Hematopoietic multipotent progenitor cell (in vitro differentiated cells): Measurements from ENCODE around the gene AFF4. TPM values are rescaled to one million over a fixed set of nuclear protein-coding genes. Genes with fewer than 3 reads are reported as not detected.

Source experiments
- DNase-seq, 3 donors: peaks; one replicate each; pipeline ENCODE4 v3.0.0-alpha.2; 2011 to 2015; ENCODE audit warnings: low read depth in 2 of 3, low spot score in 2 of 3
- total RNA-seq: library from RNA; depleted of rRNA; stranded (reverse); fragments of >200 nt; gene quantifications from one replicate; pipeline ENCODE4 v1.2.3, GENCODE V29; 2012

The AFF4 gene
- total RNA-seq, 1 donor, result 28.8 TPM

DNA sequence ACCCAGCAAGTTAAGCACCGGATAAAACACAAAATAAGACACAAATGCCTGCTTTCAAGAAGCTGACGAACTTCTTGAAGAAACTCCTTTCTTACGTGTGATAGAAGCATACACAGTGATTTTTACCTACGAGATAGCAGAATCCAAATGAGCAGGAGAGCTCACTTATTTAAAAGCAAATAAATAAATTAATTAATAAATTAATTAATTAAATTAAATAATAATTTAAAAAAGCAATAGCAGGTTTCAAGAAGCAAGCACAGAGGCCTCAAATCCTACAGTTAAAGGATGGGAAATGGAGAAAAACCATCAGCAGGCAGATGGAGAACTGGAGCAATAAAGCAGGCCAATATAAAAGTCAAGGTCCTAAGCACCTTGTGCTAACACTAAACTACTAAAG lies 72.6 kb downstream of the AFF4 start:
- DNase-seq, result no peak

DNA sequence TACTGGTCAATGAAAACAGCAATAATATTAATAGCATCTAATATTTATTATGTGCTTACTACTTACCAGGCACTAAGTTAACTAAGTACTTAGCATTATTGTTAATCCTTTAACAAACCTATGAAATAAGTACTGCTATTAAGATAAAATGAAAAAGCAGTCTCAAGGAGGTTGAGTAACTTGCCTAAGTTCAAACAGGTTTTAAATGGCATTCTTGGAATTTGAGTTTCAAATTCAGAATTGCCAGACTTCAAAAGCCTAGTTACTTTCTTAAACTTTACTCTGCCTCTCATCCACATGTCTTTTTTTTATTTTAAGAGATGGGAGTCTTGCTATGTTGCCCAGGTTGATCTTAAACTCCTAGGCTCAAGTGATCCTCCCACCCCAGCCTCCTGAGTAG lies 73.9 kb downstream of the AFF4 start:
- DNase-seq, result no peak

DNA sequence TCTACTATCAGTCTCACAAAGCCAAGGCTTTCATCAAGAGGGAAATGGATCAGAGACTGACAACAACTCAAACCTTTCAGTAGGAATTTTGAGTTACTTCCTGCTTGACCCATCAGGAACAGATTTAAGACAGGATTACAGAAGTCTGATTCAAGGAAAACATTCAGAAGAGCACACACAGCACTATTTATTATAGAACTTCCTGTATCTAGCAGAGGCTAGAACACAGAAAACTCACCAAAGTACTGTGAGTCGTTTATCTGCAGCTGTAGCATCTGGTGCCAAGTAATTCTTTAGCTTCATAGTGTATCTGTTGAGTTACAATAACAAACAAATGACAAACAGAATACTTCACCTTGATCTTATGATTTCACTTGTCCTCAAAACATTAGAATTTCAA lies 76.2 kb downstream of the AFF4 start:
- DNase-seq, result no peak

DNA sequence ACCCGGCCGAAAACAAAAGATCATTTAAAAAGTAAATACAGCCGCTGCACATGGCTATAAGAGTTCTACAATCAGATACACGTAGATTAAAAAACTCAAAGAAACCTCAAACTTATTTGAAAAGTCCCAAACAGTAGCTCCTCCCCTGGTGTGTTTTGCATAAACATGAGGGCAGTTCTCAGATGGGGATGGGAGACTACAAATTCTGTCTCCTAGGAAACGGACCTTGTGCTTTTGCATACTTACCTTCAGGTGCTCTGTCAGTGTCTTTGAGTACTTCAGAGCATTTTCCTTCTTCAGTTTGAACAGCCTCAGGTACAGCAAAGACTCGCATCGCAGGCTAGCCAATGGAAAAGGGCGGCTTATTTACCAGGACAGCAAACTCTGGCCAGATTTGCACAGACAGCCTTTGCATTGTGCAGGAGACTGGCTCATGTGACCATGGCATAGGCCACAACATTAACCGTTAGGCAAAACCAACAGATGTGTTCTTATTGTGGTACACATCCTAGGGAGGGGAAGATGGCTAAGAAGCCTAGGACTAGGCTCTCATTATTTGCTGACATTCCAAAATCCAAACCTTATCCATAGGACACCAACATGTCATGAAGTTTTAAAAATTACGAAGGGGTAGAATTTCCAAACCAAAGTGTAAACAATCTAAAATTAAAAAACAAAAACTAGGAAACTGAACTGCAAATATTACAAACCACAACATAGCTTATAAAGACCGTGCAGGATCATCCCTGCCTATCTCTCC lies 77.2 kb downstream of the AFF4 start:
- DNase-seq, result no peak

GRCh38 chr5:132884548-132884947 lies 78.9 kb downstream of the AFF4 start:
- DNase-seq, result no peak

- DNase-seq, result peak in 2 of 3 donors; percentile 67 to 72
Observed at GRCh38 chr5:132883261-132883834, 80.1 kb downstream of the AFF4 start.

- no peak for DNase-seq
Observed at GRCh38 chr5:132877938-132878337, 85.5 kb downstream of the AFF4 start.

GRCh38 chr5:132877466-132877865 lies 86.0 kb downstream of the AFF4 start:
- no peak for DNase-seq

DNA sequence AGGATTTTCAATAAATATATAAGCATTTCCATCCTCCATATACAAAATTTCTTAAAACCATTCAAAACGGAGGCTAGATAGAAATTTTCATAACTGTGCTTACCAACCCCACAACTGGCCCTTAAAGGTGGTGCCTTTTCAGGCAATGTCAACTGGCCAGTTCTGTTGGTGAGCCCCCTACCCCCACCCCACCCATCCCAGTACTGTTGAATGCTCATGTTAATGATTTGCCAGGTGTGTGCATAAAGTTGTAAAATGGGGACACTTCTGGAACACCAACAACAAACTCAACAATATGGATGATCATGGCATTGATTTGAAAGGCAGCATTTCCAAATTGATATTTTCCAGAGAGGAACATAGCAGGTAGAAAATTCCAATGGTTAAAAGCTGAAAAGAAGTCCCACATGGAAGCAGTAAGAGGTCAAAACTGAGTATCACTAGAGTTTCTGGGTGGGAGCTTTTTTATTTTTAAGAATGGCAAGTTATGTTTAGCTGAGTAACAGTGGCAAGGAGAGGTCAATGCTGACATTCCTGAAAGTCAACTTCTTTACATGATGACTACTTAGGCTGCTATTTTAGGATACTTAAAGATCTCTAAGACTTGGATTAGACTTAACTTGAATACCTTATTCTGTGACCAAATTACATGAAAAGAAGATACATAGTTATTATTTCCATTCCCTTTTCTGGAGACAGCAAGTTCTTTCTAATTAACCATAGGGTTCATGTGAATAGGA lies 87.2 kb downstream of the AFF4 start:
- no peak for DNase-seq

GRCh38 chr5:132873930-132874271 lies 89.5 kb downstream of the AFF4 start:
- no peak for DNase-seq

DNA sequence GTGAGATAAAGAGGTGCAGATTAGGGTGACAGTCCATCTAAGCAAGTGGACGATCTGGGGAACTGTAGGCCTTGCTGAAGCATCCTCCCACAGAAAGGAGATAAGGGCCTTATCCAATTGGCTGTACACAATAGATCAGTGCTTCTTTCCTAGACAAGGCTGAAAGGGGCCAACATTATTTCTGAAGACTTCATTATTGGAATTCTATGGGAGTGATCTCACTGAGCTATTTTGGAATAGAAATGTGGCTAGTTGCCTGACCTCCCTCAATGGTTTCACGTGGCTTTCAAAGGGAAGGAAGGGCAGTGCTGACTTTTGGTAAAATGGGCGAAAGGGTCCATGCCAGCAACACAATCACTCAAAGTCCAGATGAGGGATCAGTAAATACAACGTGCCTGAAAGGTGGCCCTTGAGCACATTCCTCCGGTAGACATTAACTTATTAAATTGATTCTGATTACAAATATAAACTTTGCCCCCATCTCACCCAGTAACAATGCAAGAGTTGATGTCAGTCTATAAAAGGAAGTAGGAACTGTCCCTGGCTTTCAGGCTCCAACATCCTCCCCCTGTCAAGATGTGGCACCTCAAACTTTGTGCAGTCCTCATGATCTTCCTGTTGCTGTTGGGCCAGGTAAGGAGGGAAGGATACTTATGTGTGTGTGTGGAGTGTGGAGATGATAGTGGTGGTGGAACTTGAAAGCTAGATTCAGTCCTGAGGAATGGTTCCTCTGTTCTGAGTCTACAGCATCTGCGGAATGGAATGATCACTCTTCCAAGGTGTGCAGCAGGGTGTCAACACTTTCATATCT lies 90.1 kb downstream of the AFF4 start, which contains the start of gene LEAP2:
TSS of gene LEAP2 (plus strand) at position 550 of the 811 bp plus-strand sequence. CDS start at position 577, 27 bp downstream.
- DNase-seq, result no peak

- DNase-seq, result no peak
Observed at GRCh38 chr5:132872788-132873118, 90.7 kb downstream of the AFF4 start.

GRCh38 chr5:132871459-132872284 lies 91.8 kb downstream of the AFF4 start:
- no peak for DNase-seq

DNA sequence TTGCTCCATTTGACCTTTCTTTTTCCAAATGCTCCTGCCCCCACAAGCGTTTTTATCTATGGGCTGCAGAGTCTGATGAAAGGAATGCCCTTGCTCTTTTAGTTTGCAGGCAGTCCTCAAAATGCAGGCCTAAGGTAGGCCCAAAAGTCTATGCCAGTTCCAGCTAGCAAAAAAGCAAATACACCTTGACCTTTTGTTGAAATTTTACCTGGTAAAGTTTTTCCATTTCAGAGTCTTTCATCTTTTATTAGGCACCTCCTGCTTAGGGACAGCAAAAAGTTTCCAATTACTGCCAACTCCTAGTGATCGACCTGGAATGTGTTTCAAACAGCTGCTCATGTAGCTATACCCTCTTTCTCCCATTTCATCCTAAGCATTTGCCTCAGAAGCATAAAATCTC lies 92.6 kb downstream of the AFF4 start:
- no peak for DNase-seq

DNA sequence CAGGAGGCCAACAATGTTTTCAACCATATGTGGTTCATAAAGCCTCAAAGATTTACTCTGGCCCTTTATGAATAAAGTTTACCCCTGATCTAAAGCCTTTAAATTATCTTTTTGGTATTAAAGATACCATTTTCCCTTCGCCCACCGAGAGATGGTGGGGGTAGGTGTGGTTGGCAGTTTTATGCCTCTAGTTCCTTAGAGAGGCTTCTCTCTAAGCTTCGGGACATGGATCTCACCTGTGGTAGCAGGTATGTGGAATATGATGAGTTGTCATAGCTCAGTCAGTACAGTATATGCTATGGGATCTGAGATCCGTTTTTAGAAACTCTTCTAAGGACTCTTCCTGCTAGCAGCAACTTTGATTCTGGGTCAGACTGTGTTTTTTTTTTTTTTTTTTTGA lies 94.7 kb downstream of the AFF4 start:
- no peak for DNase-seq

GRCh38 chr5:132867046-132867451 lies 96.4 kb downstream of the AFF4 start:
- DNase-seq, result no peak

- DNase-seq, result peak; percentile 83 to 100 (median 99)
Observed at GRCh38 chr5:132866342-132867045, 96.9 kb downstream of the AFF4 start, which contains the start of the genes GDF9 and UQCRQ. TSS of gene GDF9 (minus strand) at chr5:132866469. CDS start at chr5:132864533, 1,936 bp downstream. TSS of gene UQCRQ (plus strand) at chr5:132866642. CDS start at chr5:132866882, 240 bp downstream.

- no peak for DNase-seq
Observed at GRCh38 chr5:132865668-132866341, 97.6 kb downstream of the AFF4 start.

DNA sequence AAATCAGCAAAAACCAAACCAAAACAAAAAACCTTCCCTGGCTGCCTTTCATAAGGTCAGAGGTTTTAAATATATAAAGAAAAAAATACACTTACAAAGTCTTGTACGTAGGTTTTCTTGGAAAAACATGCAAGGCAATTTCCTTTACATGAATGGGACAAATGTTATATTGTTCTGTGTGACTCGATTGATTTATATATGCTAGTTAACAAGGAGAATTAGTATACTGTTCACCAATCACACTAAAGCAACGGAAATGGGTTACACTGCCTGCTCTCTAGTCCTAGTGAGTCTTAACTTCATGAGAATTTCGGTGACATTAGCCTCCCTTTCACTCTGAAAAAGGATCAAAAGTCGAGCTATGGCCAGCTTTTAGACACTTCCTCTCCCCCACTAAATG lies 102.7 kb downstream of the AFF4 start:
- DNase-seq, result no peak
